Pancreas (tissue), 10 donors: Measurements from ENCODE around the gene DSC1. TPM values are rescaled to one million over a fixed set of nuclear protein-coding genes. Genes with fewer than 3 reads are reported as not detected.

Source experiments
- ATAC-seq, 4 donors: fragments of 200-7000 bp; cut with Tn5 transposase; one replicate each; pipeline versions ENCODE4 v1.8.0 to v1.9.1; 2020; ENCODE audit warnings: mild to moderate bottlenecking in 4 of 4, moderate library complexity in 4 of 4
- DNase-seq, 6 donors: peaks; one replicate each; pipeline ENCODE4 v3.0.0-alpha.2; 2020
- FAIRE-seq: peaks from 2 replicates; lab custom pipeline; 2012; peaks lifted over from hg19 to GRCh38; lab: Jason Lieb, UNC
- H3K27ac ChIP-seq, 4 donors: fragments of 200-600 bp; sonication (generic); 1 replicate in 3 of 4; 2 replicates in 1 of 4; pipeline versions ENCODE4 v1.5.0 to v1.8.0; 2020
- H3K27me3 ChIP-seq, 4 donors: fragments of 200-600 bp; one replicate each; pipeline ENCODE4 v1.8.0; 2021
- H3K36me3 ChIP-seq, 3 donors: fragments of 200-600 bp; sonication (generic) in 1 of 3; one replicate each; pipeline versions ENCODE4 v1.5.0 to v1.8.0; 2020 to 2021
- H3K4me1 ChIP-seq, 3 donors: fragments of 200-600 bp; one replicate each; pipeline ENCODE4 v1.8.0; 2021
- H3K4me3 ChIP-seq, 4 donors: fragments of 200-600 bp; sonication (generic) in 2 of 4; one replicate each; pipeline versions ENCODE4 v1.5.0 to v1.8.0; 2020 to 2021
- H3K9me3 ChIP-seq, 4 donors: fragments of 200-600 bp; one replicate each; pipeline ENCODE4 v1.8.0; 2021
- WGBS, 2 donors: extraction: QIAGEN DNeasy Blood & Tissue Kit; methylation state at CpG; one replicate each; pipeline ENCODE4 v1.1.7; 2013; 5-methylcytosine and 5-hydroxymethylcytosine counted together
- intact Hi-C, 3 donors: fragments of 100-400 bp; cut with DNase I; formaldehyde crosslinking; loops; one replicate each; pipeline versions ENCODE4 v1.11.1 to v1.14.2; 2022
- polyA plus RNA-seq, 2 donors: library from polyadenylated mRNA; stranded (reverse); fragments of 200-250 nt; gene quantifications; one replicate each; pipeline ENCODE4 v1.2.3, GENCODE V29; 2013
- total RNA-seq, 6 donors: library from RNA; stranded (reverse); fragmentation: NEBNext Ultra II Directional in 4 of 6; extraction: Animal tissue kit (Norgen Biotek cat#: 25700) in 4 of 6; gene quantifications; one replicate each; pipeline versions ENCODE4 v1.2.1 to v1.2.4, GENCODE V29; 2021 to 2023
- TF ChIP-seq, protein P1 (sequence below), 4 donors: fragments of 200-600 bp; sonication (generic) in 3 of 4; IDR thresholded peaks; one replicate each; pipeline versions ENCODE4 v1.5.0 to v1.8.0; 2021; ENCODE audit warnings: antibody characterized with exemption in 4 of 4
- donor health status: healthy with polysubstance abuse.
- donor health status: DM: no; HTN: no; CAD: no; lungs with moderate emphysema.
- donor health status: DM: no; HTN: no; CAD: no.
- donor health status: control.
- donor health status: control.
- donor health status: Bipolar disorder and iron deficiency.
- donor health status: DM: yes; HTN: yes; CAD: no.
- donor health status: DM: no; HTN: no; CAD: no.
- donor health status: DM: no; HTN: no; CAD: no.
- donor health status: DM: yes; HTN: yes; CAD: no.

DSC1 gene
- total and polyA plus RNA-seq, 8 donors = not detected

DNA sequence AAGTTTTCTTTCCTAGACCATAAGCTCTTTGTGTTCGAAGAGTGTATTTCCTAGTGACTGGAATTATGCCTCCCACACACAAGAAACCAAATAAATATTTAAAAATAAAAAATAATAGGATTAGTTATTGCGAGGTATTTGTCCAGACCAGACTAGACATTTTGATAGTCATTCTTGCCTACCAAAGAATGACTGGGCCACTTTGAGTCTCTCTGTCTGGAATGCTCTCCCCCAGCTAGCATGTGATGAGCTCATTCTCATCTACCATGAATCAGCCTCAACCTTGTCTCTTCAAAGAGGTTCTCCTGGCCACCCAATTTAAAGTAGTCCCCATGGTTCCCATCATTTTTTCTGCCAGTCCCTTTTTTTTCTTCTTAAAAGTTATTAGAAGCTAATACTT is 13.9 kb upstream of the DSC1 start:
- no peaks in the 10 kb centered on the region for H3K36me3 ChIP-seq
- no peak overlapping the region for H3K4me3 ChIP-seq
- TF ChIP-seq, protein P1, sequence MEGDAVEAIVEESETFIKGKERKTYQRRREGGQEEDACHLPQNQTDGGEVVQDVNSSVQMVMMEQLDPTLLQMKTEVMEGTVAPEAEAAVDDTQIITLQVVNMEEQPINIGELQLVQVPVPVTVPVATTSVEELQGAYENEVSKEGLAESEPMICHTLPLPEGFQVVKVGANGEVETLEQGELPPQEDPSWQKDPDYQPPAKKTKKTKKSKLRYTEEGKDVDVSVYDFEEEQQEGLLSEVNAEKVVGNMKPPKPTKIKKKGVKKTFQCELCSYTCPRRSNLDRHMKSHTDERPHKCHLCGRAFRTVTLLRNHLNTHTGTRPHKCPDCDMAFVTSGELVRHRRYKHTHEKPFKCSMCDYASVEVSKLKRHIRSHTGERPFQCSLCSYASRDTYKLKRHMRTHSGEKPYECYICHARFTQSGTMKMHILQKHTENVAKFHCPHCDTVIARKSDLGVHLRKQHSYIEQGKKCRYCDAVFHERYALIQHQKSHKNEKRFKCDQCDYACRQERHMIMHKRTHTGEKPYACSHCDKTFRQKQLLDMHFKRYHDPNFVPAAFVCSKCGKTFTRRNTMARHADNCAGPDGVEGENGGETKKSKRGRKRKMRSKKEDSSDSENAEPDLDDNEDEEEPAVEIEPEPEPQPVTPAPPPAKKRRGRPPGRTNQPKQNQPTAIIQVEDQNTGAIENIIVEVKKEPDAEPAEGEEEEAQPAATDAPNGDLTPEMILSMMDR (IDR thresholded peaks at IDR 0.05) = no peak
- no peak for ATAC-seq
- intact Hi-C loops = no loop called here
- no peaks in the 10 kb centered on the region for H3K27me3 ChIP-seq
- H3K27ac ChIP-seq = no peak overlapping the region
- 91 to 97% methylated on average over 2 of the region's 2 CpGs for WGBS, 2 donors
- H3K9me3 ChIP-seq = no peaks in the 10 kb centered on the region
- no peaks in the 10 kb centered on the region for H3K4me1 ChIP-seq
- DNase-seq = no peak
- FAIRE-seq = no peak

DNA sequence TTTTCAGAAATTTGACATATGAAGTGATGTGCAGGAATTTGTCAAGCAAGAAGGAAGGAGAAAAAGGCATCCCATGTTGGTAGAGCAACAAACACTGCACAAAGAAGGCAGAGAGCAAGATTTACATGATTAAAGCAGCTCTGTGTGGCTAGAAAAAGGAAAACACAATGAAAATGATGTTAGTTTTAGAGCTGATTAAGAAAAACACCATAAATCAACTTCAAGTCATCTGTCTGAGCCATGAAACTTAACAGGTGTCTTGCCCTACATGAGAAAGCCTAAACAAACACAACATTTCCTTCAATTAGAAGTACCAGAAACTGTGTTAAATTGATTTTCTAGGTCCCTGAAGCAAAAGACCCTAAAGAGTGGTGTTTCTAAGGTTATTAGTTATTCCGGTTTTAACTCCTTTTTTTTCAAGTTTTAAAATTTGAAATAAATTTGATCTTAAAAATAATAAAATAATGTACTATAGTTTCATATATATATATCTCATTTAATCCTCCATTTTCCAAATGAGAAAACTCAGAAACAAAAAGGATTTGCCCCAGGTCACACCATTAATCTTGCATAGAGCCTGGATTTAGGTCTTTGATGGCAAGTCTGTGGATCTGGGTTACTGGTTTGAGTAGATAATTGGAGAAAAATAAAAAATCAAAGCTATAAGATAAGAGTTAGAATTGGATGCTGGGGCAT is 8.6 kb upstream of the DSC1 start:
- Histone ChIP-seq H3K27ac (no peak overlapping the region), H3K4me3 (no peak overlapping the region), H3K9me3 (no peaks in the 10 kb centered on the region), H3K36me3 (no peaks in the 10 kb centered on the region), H3K4me1 (no peaks in the 10 kb centered on the region), H3K27me3 (no peaks in the 10 kb centered on the region)
- DNase-seq (no peak), ATAC-seq (no peak), FAIRE-seq (no peak)
- TF ChIP-seq, protein P1 (IDR thresholded peaks at IDR 0.05) = no peak
- WGBS, 2 donors = 78 to 90% methylated on average over 1 of the region's 1 CpG
- intact Hi-C loops = no loop called here

DNA sequence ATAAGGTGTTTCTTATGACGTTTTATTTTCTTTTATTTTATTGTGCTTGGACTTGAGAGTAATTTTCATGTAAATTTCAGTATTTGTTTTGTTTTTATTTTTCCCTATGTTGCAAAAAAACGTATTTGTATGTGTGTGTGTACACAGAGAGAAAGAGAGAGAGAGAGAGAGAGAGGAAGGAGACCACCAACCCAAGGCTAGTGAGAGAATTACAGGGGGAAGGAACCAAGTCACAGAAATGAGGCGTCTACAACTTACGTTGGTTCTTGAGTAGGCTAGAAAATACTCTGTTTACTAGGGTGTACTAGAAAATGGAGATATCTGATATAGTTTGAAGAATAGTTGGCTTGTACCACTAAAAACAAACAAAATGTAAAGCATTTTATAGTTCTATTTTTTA is 7.7 kb upstream of the DSC1 start:
- no peak for DNase-seq
- Histone ChIP-seq H3K27me3 (no peaks in the 10 kb centered on the region), H3K4me3 (no peak overlapping the region), H3K27ac (no peak overlapping the region), H3K4me1 (no peaks in the 10 kb centered on the region), H3K36me3 (no peaks in the 10 kb centered on the region), H3K9me3 (no peaks in the 10 kb centered on the region)
- intact Hi-C loops = no loop called here
- no peak for ATAC-seq
- 61 to 76% methylated on average over 4 of the region's 4 CpGs for WGBS, 2 donors
- TF ChIP-seq, protein P1 (IDR thresholded peaks at IDR 0.05) = no peak
- FAIRE-seq = no peak

DNA sequence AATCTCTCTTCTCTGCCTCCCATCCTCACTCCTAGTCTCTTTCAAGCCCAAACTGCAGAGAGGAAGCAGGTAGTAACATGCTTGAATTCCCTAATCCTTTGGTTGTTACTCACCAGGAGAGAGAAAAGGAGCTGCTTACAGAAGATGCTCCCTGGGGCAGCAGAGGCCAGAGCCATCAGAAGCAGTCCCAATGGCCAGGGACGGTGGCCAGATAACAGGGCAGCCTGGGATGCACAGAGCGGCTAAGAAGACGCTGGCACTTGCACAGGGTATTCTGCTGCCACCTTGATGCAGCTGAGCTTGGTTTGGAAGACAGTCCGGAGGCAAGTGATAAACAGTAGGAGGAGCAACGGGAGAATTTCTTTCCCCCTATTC is 250 bp downstream of the DSC1 start:
- no peak for FAIRE-seq
- 58 to 73% methylated on average over 5 of the region's 5 CpGs for WGBS, 2 donors
- intact Hi-C loops = no loop called here

More for the DNA sequence above, 250 bp downstream of the DSC1 start:
- Histone ChIP-seq H3K4me3 (no peak overlapping the region), H3K9me3 (no peaks in the 10 kb centered on the region), H3K4me1 (no peaks in the 10 kb centered on the region), H3K27ac (no peak overlapping the region), H3K36me3 (no peaks in the 10 kb centered on the region), H3K27me3 (no peaks in the 10 kb centered on the region)
- no peak for ATAC-seq
- no peak for DNase-seq
- TF ChIP-seq, protein P1 (IDR thresholded peaks at IDR 0.05) = no peak
